GM19395 (cell line): ENCODE results near the gene BSPRY.

Experiments
- ATAC-seq: cut with Tn5 transposase; IDR thresholded peaks from one replicate; pipeline ENCODE4 v1.9.1; 2021; ENCODE audit warnings: mild to moderate bottlenecking, moderate library complexity; ENCODE audit not compliant: unreplicated experiment

The BSPRY gene

GRCh38 chr9:113349445-113350094, at the start of gene BSPRY:
Gene BSPRY (plus strand): TSS chr9:113349541. CDS start chr9:113349580, 39 bp downstream.
- peak; percentile 38 for ATAC-seq

- no peak for ATAC-seq
These were observed 49.5 kb upstream of the BSPRY start for GRCh38 chr9:113299800-113300292.

DNA sequence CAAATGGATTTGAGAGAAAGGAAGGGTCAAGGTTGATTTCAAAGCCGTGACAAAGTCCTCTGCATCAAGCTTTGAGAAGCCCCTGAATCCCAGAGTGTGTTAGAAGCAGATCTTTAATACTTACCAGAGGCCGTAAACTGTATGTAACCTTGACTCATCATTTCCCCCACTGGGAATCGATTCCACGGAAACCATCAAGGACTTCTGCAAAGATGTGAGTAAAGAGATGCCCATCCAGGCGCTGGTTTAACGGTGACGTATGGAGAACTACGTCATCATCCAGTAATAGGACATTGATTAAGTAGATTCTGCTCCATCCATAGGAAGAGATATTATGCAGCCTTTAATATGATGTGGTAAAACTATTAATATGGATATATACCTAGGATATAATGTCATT, 47.8 kb upstream of the BSPRY start:
- ATAC-seq: no peak

GRCh38 chr9:113302792-113303418, 46.4 kb upstream of the BSPRY start, which contains the start of gene RNF183:
Gene RNF183 (minus strand): TSS chr9:113303376. CDS start chr9:113298184, 5,192 bp downstream.
- no peak for ATAC-seq

DNA sequence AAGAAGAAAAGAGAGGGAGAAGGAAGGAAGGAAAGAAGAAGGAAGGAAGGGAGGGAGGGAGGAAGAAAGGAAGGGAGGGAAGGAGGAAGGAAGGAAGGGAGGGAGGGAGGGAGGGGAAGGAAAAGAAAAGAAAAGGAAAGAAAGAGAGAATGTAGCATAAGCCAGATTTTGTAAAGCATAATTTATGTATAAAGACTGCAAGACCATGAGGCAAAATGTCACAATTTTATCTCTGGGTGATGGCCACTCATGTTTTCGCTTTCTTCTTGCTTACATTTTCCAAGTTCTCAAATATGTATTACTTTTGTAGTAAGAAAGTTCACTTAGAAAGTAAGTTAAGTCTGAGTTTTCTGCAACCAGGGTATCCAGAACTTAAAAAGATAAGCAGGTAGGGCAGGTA, 42.8 kb upstream of the BSPRY start:
- ATAC-seq: no peak

GRCh38 chr9:113307396-113307975, 41.9 kb upstream of the BSPRY start:
- ATAC-seq: no peak

- ATAC-seq: no peak
These were observed 40.0 kb upstream of the BSPRY start for GRCh38 chr9:113309204-113309813.

DNA sequence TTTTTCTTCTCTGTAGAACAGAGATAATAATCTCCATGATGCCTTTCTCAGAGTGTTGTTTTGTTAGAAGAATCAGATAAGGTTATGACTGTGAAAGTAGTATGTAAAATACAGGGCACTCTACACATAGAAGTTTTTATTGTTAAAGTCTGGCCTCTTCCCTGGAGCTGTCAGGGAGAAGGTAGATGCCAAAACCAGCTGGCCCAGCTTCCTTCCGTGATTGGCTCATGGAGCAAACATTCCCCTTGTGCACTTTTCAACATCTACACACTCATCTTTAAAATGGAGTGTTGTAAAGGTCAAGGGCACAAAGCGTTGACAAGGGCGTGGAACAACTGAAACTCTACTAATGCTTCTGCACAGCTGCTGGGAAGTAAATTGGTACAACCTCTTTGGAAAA, 38.8 kb upstream of the BSPRY start:
- no peak for ATAC-seq

- ATAC-seq: no peak
These were observed 37.4 kb upstream of the BSPRY start for GRCh38 chr9:113311961-113312360.

DNA sequence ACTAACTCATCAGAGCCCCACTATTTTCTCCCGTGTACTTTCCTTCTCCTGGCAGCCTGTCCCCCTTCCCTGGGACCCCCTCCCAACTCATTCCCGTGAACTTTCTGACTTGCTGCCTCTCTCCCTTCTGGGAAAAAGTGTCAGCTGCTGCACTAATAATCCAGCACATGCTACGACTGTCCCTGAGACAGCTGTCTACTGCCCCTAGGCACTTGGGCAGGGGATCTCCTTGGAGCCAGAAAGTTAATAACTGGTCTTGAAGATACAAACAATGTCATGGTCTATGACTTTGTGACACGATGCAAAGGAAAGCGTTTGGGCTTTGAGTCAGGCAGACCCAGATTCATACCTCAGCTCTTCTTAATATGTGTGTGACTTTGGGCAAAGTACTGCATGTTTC, 36.1 kb upstream of the BSPRY start:
- ATAC-seq: no peak

DNA sequence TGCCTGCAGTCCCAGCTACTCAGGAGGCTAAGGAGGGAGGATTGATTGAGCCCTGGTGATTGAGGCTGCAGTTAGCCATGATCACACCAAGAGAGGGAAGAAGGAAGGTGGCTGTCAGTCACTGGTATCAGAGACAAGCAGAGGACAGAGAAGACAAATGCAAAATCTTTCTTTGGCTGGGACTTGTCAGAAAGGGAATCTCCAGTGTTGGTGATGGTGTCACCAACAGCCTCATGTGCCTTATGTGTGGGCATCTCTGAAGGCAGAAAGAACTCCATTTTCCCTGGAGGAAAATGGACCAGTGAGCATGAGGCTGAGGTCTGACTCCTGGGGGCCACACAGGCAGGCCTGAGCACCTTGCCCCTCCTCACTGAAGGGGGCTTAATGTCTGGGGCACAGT, 34.1 kb upstream of the BSPRY start:
- no peak for ATAC-seq

- no peak for ATAC-seq
These were observed 33.3 kb upstream of the BSPRY start for GRCh38 chr9:113316030-113316429.

DNA sequence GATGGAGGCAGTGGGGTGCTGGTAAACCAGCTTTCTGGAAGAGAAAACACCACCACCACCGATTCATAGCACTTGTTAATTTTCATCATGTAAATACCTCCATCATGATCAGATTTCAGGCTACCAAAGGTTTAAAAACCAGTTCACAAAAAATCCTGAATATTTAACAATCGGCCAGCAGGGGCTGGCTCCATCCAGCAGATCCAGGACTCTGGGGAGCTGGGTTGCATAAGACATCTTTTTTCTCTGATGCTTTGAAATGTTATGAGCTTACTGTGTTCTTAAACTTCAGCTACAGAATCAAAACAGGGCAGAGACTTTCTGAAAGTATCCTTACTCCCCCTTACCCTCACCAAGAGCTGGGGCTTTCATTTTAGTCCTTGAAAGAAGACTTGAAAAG, 31.6 kb upstream of the BSPRY start:
- no peak for ATAC-seq

DNA sequence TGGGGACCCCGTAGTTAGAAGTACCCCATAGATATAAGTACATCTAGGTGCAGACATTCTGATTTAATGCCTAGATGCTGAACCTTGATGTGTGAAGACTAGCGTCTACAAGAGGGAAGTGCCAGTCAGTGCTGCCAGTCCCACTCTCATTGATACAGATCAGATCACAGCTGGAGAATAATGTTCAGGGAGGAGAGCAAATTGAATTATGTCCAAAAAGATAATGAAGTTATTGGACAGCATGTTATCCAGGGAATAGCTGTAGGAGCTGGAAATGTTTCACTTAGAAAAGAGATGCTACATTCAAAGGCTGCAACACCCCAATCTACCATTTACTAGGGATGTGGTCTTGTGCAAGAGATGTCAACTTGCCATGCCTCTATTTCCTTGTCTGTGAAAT, 30.3 kb upstream of the BSPRY start:
- no peak for ATAC-seq

GRCh38 chr9:113320051-113320450, 29.3 kb upstream of the BSPRY start:
- ATAC-seq: no peak

DNA sequence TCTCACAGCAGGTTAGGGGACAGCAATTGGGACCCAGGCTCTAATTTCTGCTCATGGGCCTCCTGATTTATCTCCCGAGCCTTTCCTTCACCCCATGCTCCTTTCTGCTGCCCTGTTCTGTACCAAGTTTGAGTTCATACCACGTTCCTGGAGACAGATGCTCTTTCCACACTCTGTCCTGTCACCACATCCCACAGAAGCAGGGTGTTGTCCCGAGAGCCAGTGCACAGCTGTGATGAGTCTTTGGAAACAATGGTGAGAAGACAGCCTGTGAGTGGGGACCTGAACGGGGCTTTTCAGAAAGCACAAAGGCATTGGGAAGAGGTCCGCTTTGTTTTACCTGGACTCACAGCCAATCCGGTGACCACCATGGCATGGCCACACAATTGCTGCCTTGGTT, 26.7 kb upstream of the BSPRY start:
- ATAC-seq: no peak

DNA sequence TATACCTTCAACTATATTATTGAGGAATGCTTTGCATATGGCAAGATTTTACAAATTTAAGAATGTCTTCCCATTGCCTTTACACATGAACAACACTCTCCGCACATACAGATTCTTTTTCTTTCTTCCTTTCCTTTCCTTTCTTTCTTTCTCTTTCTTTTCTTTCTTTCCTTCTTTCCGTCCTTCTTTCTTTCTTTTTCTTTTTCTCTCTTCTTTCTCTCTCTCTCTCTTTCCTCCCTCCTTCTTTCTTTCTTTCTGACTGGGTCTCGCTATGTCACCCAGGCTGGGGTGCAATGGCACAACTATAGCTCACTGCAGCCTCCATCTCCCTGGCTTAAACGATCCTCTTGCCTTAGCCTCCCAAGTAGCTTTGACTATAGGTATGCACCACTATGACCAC, 23.1 kb upstream of the BSPRY start:
- no peak for ATAC-seq

DNA sequence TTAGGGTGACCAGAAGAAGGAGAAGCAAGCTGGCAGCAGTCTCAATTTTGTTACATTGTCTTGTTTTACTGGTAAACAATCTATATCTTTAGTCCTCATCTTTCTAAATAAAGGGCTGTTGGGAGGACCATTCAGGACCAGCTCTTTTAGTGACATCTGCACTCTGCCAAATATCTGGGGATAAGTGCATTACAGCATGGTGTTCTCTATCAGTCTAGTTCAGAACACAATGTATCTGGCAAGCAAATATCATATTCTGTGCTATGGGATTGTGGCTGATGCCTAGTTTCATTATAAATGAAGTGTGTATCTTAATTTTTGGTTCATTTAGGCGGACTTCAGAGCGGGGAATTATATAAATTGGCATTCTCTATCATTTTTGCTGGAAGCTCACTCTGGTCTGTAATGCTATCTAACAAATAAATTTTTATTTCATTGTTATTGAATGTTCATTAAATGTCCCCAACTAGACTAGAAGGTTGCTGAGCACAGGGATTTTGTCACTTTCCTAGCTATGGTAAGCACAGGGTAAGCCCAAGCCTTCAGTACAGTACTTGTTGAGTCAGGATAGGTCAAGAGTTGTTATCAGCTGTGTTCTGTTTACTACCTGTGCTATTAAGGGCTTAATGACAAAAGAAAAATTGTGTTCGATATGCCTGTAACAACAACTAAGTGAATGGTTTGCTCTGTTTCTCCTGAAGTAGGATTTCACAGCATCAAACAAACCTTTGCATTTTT, 21.1 kb upstream of the BSPRY start:
- ATAC-seq: no peak

DNA sequence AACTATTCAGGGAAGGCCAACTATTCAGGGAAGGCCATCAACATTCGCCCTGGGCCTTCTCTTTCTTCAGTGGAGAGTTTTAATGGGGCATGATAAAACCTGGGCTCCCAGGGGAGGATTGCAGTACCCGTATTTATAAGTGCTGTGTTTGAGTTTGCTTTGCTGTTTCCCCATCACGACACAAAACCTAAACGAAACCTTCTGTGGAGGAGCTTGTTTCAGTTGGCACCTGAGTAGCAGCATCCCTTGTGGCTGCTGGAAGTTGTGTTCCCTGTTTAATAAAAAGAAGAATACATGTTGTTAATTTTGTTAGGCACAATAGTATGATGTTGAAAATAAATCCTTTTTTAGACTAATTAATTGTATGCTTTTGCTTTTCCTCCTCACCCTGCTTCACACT, 17.6 kb upstream of the BSPRY start:
- ATAC-seq: no peak

DNA sequence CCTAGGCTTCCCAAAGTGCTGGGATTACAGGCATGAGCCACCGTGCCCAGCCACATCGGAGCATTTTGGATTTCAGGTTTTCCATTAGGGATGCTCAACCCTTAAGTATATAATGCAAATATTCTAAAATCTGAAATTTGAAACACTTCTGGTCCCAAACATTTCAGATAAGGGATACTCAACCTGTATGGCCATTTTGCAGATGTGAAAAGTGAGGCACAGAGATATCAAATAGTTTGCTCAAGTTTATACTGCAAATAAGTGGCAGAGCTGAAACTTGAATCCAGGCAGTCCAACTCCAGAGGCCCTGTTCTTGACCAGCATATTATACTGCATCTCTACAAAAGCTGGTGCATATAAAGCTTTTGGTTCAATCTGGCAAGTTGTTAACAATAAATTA, 11.6 kb upstream of the BSPRY start:
- ATAC-seq: no peak

GRCh38 chr9:113340011-113340699, 9.2 kb upstream of the BSPRY start, which contains the start of gene WDR31:
Gene WDR31 (minus strand): TSS chr9:113340275. CDS start chr9:113332022, 8,253 bp downstream.
- peak; percentile 98 for ATAC-seq
